GM10266 (cell line): ENCODE data around the gene BICC1.

Experiments
- DNase-seq: peaks from one replicate; pipeline ENCODE4 v3.0.0; 2012; ENCODE audit errors: extremely low spot score
- TF ChIP-seq, protein P1 (sequence below): IDR thresholded peaks from 2 replicates; pipeline ENCODE4 v1.5.1; 2012; ENCODE audit warnings: mild to moderate bottlenecking, low read depth; ENCODE audit not compliant: control insufficient read depth, insufficient read depth; ENCODE audit errors: missing control alignments

Gene BICC1

DNA sequence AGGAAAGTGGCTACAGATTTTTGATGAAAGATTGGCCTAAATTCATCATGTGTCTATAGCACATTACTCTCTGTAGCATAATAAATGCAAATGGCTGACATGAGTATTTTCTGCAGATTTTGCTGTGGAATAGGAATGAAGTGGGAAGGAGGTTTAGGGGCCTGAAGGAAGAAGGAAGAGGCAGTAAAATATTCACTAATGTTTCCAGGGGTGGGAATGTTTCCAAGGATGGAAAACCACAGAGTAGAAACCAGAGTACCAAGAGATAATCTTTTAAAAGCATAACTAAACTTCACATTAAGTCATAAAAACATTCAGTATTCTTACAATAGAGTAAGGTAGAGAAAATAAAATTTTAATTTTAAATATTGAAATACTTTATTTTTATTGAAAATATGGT is 267.8 kb downstream of the BICC1 start:
- TF ChIP-seq, protein P1, sequence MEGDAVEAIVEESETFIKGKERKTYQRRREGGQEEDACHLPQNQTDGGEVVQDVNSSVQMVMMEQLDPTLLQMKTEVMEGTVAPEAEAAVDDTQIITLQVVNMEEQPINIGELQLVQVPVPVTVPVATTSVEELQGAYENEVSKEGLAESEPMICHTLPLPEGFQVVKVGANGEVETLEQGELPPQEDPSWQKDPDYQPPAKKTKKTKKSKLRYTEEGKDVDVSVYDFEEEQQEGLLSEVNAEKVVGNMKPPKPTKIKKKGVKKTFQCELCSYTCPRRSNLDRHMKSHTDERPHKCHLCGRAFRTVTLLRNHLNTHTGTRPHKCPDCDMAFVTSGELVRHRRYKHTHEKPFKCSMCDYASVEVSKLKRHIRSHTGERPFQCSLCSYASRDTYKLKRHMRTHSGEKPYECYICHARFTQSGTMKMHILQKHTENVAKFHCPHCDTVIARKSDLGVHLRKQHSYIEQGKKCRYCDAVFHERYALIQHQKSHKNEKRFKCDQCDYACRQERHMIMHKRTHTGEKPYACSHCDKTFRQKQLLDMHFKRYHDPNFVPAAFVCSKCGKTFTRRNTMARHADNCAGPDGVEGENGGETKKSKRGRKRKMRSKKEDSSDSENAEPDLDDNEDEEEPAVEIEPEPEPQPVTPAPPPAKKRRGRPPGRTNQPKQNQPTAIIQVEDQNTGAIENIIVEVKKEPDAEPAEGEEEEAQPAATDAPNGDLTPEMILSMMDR: no peak
- DNase-seq: no peak

DNA sequence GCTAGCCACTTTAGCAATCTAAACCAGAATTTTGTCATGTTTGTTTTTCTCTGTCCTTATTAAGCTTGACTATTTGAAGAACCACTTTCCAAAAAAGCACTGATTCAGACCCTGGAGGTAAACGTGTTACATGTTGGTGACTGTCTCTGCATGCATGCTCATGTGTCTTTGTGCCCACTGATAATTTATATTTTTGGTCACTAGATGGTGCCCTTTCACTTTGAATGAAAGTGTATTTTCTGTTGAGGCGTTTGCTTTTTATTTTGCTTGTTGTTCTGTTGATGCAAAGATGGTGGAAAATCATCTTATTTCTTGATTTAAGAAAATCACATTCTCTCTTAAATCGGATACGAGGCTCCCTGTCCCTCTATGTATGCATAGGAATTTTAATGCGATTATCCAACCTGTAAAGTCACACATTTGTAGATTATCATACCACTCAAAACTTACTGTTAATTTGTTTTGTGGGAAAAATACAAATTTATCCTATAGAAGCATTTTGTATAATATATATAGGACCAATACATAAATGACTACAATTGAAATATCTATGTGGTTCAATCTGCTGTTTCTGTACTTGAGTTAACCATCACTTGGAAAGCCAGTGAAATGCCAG is 269.3 kb downstream of the BICC1 start:
- peak; percentile 29 for DNase-seq
- TF ChIP-seq, protein P1: peak; percentile 65

GRCh38 chr10:58782876-58783851 is 270.5 kb downstream of the BICC1 start:
- TF ChIP-seq, protein P1: no peak

GRCh38 chr10:58784361-58784760 is 271.7 kb downstream of the BICC1 start:
- TF ChIP-seq, protein P1: no peak
- no peak for DNase-seq

More at GRCh38 chr10:58782876-58783851, 270.5 kb downstream of the BICC1 start:
- no peak for DNase-seq

- TF ChIP-seq, protein P1: no peak
- no peak for DNase-seq
Observed at GRCh38 chr10:58785354-58785753, 272.7 kb downstream of the BICC1 start.

DNA sequence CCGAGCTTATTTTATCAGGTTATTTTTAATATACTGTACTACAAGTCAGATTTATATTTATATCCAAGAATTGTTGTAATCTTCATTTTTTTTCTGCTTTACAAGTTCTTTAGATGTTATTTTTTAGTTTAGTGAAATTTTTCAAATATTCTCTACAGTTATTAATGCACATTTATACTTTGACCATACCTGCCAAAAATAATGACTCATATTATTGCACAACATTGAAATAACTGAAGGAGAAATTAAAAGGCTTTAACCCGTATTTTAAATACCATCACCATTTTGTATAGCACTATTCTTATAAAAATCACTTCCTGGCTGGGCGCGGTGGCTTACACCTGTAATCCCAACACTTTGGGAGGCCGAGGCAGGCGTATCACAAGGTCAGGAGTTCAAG is 278.5 kb downstream of the BICC1 start:
- no peak for DNase-seq
- TF ChIP-seq, protein P1: no peak

DNA sequence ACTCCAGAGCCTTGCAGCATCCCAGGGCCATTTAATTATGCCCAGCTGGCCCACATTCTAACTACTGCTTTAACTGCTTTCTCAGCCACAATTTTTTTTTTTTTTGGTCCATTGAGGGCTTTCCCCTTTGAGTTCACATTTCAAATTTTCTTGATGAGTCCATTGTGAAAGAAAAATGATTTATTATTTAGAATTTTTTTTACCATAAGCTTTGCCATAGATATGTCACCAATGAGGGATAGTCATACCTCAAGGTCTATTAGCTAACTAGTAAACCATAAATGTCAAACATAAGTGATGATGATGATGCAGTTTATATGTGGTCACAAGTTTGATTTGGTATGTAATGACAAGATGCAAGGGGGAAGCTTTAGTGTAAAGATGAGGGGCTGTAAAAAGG is 282.9 kb downstream of the BICC1 start:
- TF ChIP-seq, protein P1: no peak
- no peak for DNase-seq
